ENCODE data around the gene C4A. TPM values are rescaled to one million over a fixed set of nuclear protein-coding genes. Genes with fewer than 3 reads are reported as not detected.

The C4A gene
- total RNA-seq, 1 experiment from 2014 or later, result 4.3 TPM

- H2BK20ac ChIP-seq (ENCODE audit: low read depth, low read length, poor library complexity, severe bottlenecking), result no peak overlapping the region
- H3K4me1 ChIP-seq (ENCODE audit: insufficient read depth, low read length), result no peaks in the 10 kb centered on the region
- H2AK5ac ChIP-seq (ENCODE audit: insufficient read length, low read length), result no peak overlapping the region
- no peak overlapping the region for H4K5ac ChIP-seq (ENCODE audit: insufficient read length, low read depth, low read length)
- H3T11ph ChIP-seq (ENCODE audit: low read length), result no peak overlapping the region
- H3K14ac ChIP-seq (ENCODE audit: insufficient read depth, low read length), result no peak overlapping the region; the same call in 1 of the 2 replicates
- no peak overlapping the region for H3K23ac ChIP-seq (ENCODE audit: insufficient read length, low read depth, low read length)
- H2BK5ac ChIP-seq (ENCODE audit: insufficient read length, low read length), result no peak overlapping the region
- no peak overlapping the region for H2BK12ac ChIP-seq (ENCODE audit: insufficient read length, low read depth, low read length)
- H3K9me3 ChIP-seq (ENCODE audit: control insufficient read depth, low read depth, low read length), result no peaks in the 10 kb centered on the region
- H2AFZ ChIP-seq (ENCODE audit: low read length), result no peak overlapping the region
- peaks cover 11% of the 10 kb centered on the region for H3K27me3 Mint-ChIP-seq (ENCODE audit: low read depth)
- no peak overlapping the region for H4K8ac ChIP-seq (replicated peaks; ENCODE audit: insufficient read length, low read depth, low read length)
- H3K18ac ChIP-seq (ENCODE audit: insufficient read length, low read depth, low read length), result no peak overlapping the region
- no peaks in the 10 kb centered on the region for H3K27me3 ChIP-seq (ENCODE audit: insufficient read depth, low read length)
- DNase-seq, result no peak
- no peaks in the 10 kb centered on the region for H4K20me1 ChIP-seq (ENCODE audit: control insufficient read depth, insufficient read depth, insufficient read length)
- no peak overlapping the region for H3K9ac ChIP-seq (ENCODE audit: extremely low read depth, insufficient read length, low read length)
- no peaks in the 10 kb centered on the region; a peak in 1 of 4 replicates for H3K4me1 Mint-ChIP-seq
- no peak overlapping the region for H3K56ac ChIP-seq (ENCODE audit: insufficient read length, low read depth, low read length)
- H3K36me3 Mint-ChIP-seq (ENCODE audit: insufficient read depth in 1 of 3, low read depth in 3 of 3), result peaks cover 0 to 6% (median 2%) of the 10 kb centered on the region in 3 experiments; a peak in 1 of 7 replicates
- H3K27ac Mint-ChIP-seq, result no peak overlapping the region
- no CpG with 5 or more reads among the region's 19 CpGs for WGBS (ENCODE audit: extremely low coverage, insufficient read length, low lambda C conversion rate)
- no peak overlapping the region for H4K91ac ChIP-seq (ENCODE audit: insufficient read length, low read depth, low read length)
- no peaks in the 10 kb centered on the region for H3K79me1 ChIP-seq (ENCODE audit: insufficient read depth, low read depth, low read length, poor library complexity, severe bottlenecking)
- no peak overlapping the region for H2BK120ac ChIP-seq (ENCODE audit: low read depth, low read length, poor library complexity, severe bottlenecking)
- no peak overlapping the region for H3K4me3 Mint-ChIP-seq
- H3K23me2 ChIP-seq (ENCODE audit: insufficient read length, low read depth, low read length, poor library complexity, severe bottlenecking), result no peaks in the 10 kb centered on the region
- H3K27ac ChIP-seq (ENCODE audit: insufficient read length, low read depth, low read length), result no peak overlapping the region
- peaks cover 15 to 16% of the 10 kb centered on the region in 2 experiments for H3K9me3 Mint-ChIP-seq
- H2BK15ac ChIP-seq (ENCODE audit: low read depth, low read length), result no peak overlapping the region
- no peak overlapping the region for H3K4me2 ChIP-seq (ENCODE audit: insufficient read depth, insufficient read length, low read length)
- H3K4ac ChIP-seq (ENCODE audit: low read depth, low read length), result no peak overlapping the region
- no peaks in the 10 kb centered on the region for H3K79me2 ChIP-seq (ENCODE audit: insufficient read depth, low read length)
- no peak for TF ChIP-seq CTCF (conservative IDR thresholded peaks at IDR 0.05)
Observed at GRCh38 chr6:31933537-31933936, 48.3 kb upstream of the C4A start.

All from H9 (cell line).